ENCODE results near the gene RPL39. TPM values are rescaled to one million over a fixed set of nuclear protein-coding genes. Genes with fewer than 3 reads are reported as not detected.

Gene RPL39
- total RNA-seq, 1 experiment from 2014 or later = 1,700 TPM

- TF ChIP-seq CTCF (IDR thresholded peaks at IDR 0.05; ENCODE audit: insufficient read depth in 1 of 2, low read depth in 1 of 2, low read length in 1 of 2, severe bottlenecking in 1 of 2, unreplicated experiment in 1 of 2) = no peak
- BruUV-seq (replicated peaks) = no TSS peak
- Mint-ChIP-seq H3K4me3 (ENCODE audit: unreplicated experiment) (no peak overlapping the region), H3K27me3 (ENCODE audit: insufficient read depth, unreplicated experiment) (no peaks in the 10 kb centered on the region), H3K9me3 (ENCODE audit: unreplicated experiment) (no peaks in the 10 kb centered on the region), H3K4me1 (ENCODE audit: low read depth, unreplicated experiment) (no peaks in the 10 kb centered on the region), H3K27ac (ENCODE audit: unreplicated experiment) (no peak overlapping the region), H3K36me3 (ENCODE audit: insufficient read depth, unreplicated experiment) (no peaks in the 10 kb centered on the region)
- no peak for DNase-seq
- Histone ChIP-seq H3K36me3 (ENCODE audit: control insufficient read depth, insufficient read depth, low read length) (no peaks in the 10 kb centered on the region), H3K9me3 (no peaks in the 10 kb centered on the region), H3K4me1 (no peaks in the 10 kb centered on the region), H3K27me3 (replicated peaks; ENCODE audit: control insufficient read depth, insufficient read depth, low read length) (no peaks in the 10 kb centered on the region), H3K4me3 (ENCODE audit: low read depth, low read length) (no peak overlapping the region)
- POLR2A ChIA-PET = no interaction called here
- CTCF ChIA-PET = no interaction called here
- intact Hi-C loops (cut with micrococcal nuclease; ENCODE audit: unreplicated experiment) = no loop called here
Measured at GRCh38 chrX:119745283-119745848, 46.1 kb downstream of the RPL39 start.

- H3K36me3 Mint-ChIP-seq (ENCODE audit: insufficient read depth, unreplicated experiment) = no peaks in the 10 kb centered on the region
- Histone ChIP-seq H3K36me3 (ENCODE audit: control insufficient read depth, insufficient read depth, low read length) (no peaks in the 10 kb centered on the region), H3K4me3 (ENCODE audit: low read depth, low read length) (no peak overlapping the region), H3K9me3 (no peaks in the 10 kb centered on the region), H3K27me3 (replicated peaks; ENCODE audit: control insufficient read depth, insufficient read depth, low read length) (no peaks in the 10 kb centered on the region), H3K4me1 (no peaks in the 10 kb centered on the region)
- BruUV-seq (replicated peaks) = no TSS peak
- no peak overlapping the region for H3K27ac Mint-ChIP-seq (ENCODE audit: unreplicated experiment)
- no peaks in the 10 kb centered on the region for H3K9me3 Mint-ChIP-seq (ENCODE audit: unreplicated experiment)
- H3K27me3 Mint-ChIP-seq (ENCODE audit: insufficient read depth, unreplicated experiment) = no peaks in the 10 kb centered on the region
- DNase-seq = no peak
- intact Hi-C loops (cut with micrococcal nuclease; ENCODE audit: unreplicated experiment) = no loop called here
- CTCF ChIA-PET = no interaction called here
- no peaks in the 10 kb centered on the region for H3K4me1 Mint-ChIP-seq (ENCODE audit: low read depth, unreplicated experiment)
- POLR2A ChIA-PET = no interaction called here
- no peak for TF ChIP-seq CTCF (IDR thresholded peaks at IDR 0.05; ENCODE audit: insufficient read depth in 1 of 2, low read depth in 1 of 2, low read length in 1 of 2, severe bottlenecking in 1 of 2, unreplicated experiment in 1 of 2)
- no peak overlapping the region for H3K4me3 Mint-ChIP-seq (ENCODE audit: unreplicated experiment)
Measured at GRCh38 chrX:119738742-119739141, 52.7 kb downstream of the RPL39 start.

Other genes starting within 250 kb of the RPL39 start
- 22.7 and 29.2 TPM in 2 replicates for gene STEEP1, start 226.2 kb downstream of the RPL39 start, total RNA-seq (2022)
- gene UBE2A, start 217.1 kb downstream of the RPL39 start, total RNA-seq (2022) = 49.6 and 52.9 TPM in 2 replicates
- gene NKRF, start 185.2 kb downstream of the RPL39 start, total RNA-seq (2022) = 14.4 and 16.6 TPM in 2 replicates
- 11.1 and 12.1 TPM in 2 replicates for gene SEPTIN6, start 98.5 kb downstream of the RPL39 start, total RNA-seq (2022)
- 2.0 and 2.2 TPM in 2 replicates for gene SOWAHD, start 33.0 kb downstream of the RPL39 start, total RNA-seq (2022)
- 18.4 and 19.0 TPM in 2 replicates for gene UPF3B, start 61.3 kb upstream of the RPL39 start, total RNA-seq (2022)
- 12.7 and 13.3 TPM in 2 replicates for gene RNF113A, start 80.1 kb upstream of the RPL39 start, total RNA-seq (2022)
- gene NDUFA1, start 80.2 kb upstream of the RPL39 start, total RNA-seq (2022) = 82.6 and 83.6 TPM in 2 replicates
- gene AKAP14, start 104.3 kb upstream of the RPL39 start, total RNA-seq (2022) = not detected in 2 replicates
- 7.2 and 9.5 TPM in 2 replicates for gene NKAP, start 152.1 kb upstream of the RPL39 start, total RNA-seq (2022)